ENCODE data around the gene SPATA6L. TPM values are rescaled to one million over a fixed set of nuclear protein-coding genes. Genes with fewer than 3 reads are reported as not detected.
A peak's percentile ranks its signal among the peaks of the same experiment; 100 is the strongest.

Gene SPATA6L
- polyA plus RNA-seq, 1 donor = 7.2 TPM

GRCh38 chr9:4640027-4640426, 26.3 kb downstream of the SPATA6L start:
- peak in 1 of 2 donors; percentile 11 for DNase-seq
- H3K4me3 ChIP-seq (ENCODE audit: low read length) = no peak overlapping the region
- no peak overlapping the region for H3K27ac ChIP-seq (ENCODE audit: low read length)
- no peaks in the 10 kb centered on the region for H3K36me3 ChIP-seq (ENCODE audit: control insufficient read depth, insufficient read depth, low read length)
- no peaks in the 10 kb centered on the region for H3K4me1 ChIP-seq (ENCODE audit: control insufficient read depth, insufficient read depth, low read length)
- H3K9me3 ChIP-seq (ENCODE audit: control insufficient read depth, low read depth, low read length) = no peaks in the 10 kb centered on the region
- H3K27me3 ChIP-seq (ENCODE audit: control insufficient read depth, insufficient read depth, low read length) = no peaks in the 10 kb centered on the region
- no CpG with 5 or more reads among the region's 2 CpGs for WGBS (ENCODE audit: insufficient coverage, low lambda C conversion rate)

GRCh38 chr9:4639420-4639819, 26.9 kb downstream of the SPATA6L start:
- 80% methylated on average over 1 of the region's 2 CpGs for WGBS (ENCODE audit: insufficient coverage, low lambda C conversion rate)
- no peaks in the 10 kb centered on the region for H3K27me3 ChIP-seq (ENCODE audit: control insufficient read depth, insufficient read depth, low read length)
- H3K4me1 ChIP-seq (ENCODE audit: control insufficient read depth, insufficient read depth, low read length) = no peaks in the 10 kb centered on the region
- H3K4me3 ChIP-seq (ENCODE audit: low read length) = no peak overlapping the region
- no peaks in the 10 kb centered on the region for H3K9me3 ChIP-seq (ENCODE audit: control insufficient read depth, low read depth, low read length)
- no peak for DNase-seq
- no peak overlapping the region for H3K27ac ChIP-seq (ENCODE audit: low read length)
- no peaks in the 10 kb centered on the region for H3K36me3 ChIP-seq (ENCODE audit: control insufficient read depth, insufficient read depth, low read length)

- Histone ChIP-seq H3K36me3 (ENCODE audit: control insufficient read depth, insufficient read depth, low read length) (no peaks in the 10 kb centered on the region), H3K4me3 (ENCODE audit: low read length) (no peak overlapping the region), H3K4me1 (ENCODE audit: control insufficient read depth, insufficient read depth, low read length) (no peaks in the 10 kb centered on the region), H3K9me3 (ENCODE audit: control insufficient read depth, low read depth, low read length) (no peaks in the 10 kb centered on the region), H3K27me3 (ENCODE audit: control insufficient read depth, insufficient read depth, low read length) (no peaks in the 10 kb centered on the region), H3K27ac (ENCODE audit: low read length) (no peak overlapping the region)
- no peak for DNase-seq
- WGBS (ENCODE audit: insufficient coverage, low lambda C conversion rate) = no CpG with 5 or more reads among the region's 3 CpGs
Measured at GRCh38 chr9:4638968-4639367, 27.3 kb downstream of the SPATA6L start.

GRCh38 chr9:4630836-4631235, 35.4 kb downstream of the SPATA6L start:
- Histone ChIP-seq H3K27ac (ENCODE audit: low read length) (no peak overlapping the region), H3K27me3 (ENCODE audit: control insufficient read depth, insufficient read depth, low read length) (no peaks in the 10 kb centered on the region), H3K4me3 (ENCODE audit: low read length) (no peak overlapping the region), H3K36me3 (ENCODE audit: control insufficient read depth, insufficient read depth, low read length) (peaks cover 2% of the 10 kb centered on the region), H3K4me1 (ENCODE audit: control insufficient read depth, insufficient read depth, low read length) (no peaks in the 10 kb centered on the region), H3K9me3 (ENCODE audit: control insufficient read depth, low read depth, low read length) (no peaks in the 10 kb centered on the region)
- no peak for DNase-seq
- WGBS (ENCODE audit: insufficient coverage, low lambda C conversion rate) = 75% methylated on average over 1 of the region's 2 CpGs

- Histone ChIP-seq H3K4me1 (ENCODE audit: control insufficient read depth, insufficient read depth, low read length) (no peaks in the 10 kb centered on the region), H3K4me3 (ENCODE audit: low read length) (no peak overlapping the region), H3K27me3 (ENCODE audit: control insufficient read depth, insufficient read depth, low read length) (no peaks in the 10 kb centered on the region), H3K9me3 (ENCODE audit: control insufficient read depth, low read depth, low read length) (no peaks in the 10 kb centered on the region), H3K27ac (ENCODE audit: low read length) (no peak overlapping the region), H3K36me3 (ENCODE audit: control insufficient read depth, insufficient read depth, low read length) (peaks cover 14% of the 10 kb centered on the region)
- 100% methylated on average over 1 of the region's 10 CpGs for WGBS (ENCODE audit: insufficient coverage, low lambda C conversion rate)
- DNase-seq = no peak
Measured at GRCh38 chr9:4622016-4622415, 44.3 kb downstream of the SPATA6L start.

- WGBS (ENCODE audit: insufficient coverage, low lambda C conversion rate) = no CpG with 5 or more reads among the region's 2 CpGs
- H3K4me3 ChIP-seq (ENCODE audit: low read length) = no peak overlapping the region
- no peak overlapping the region for H3K27ac ChIP-seq (ENCODE audit: low read length)
- no peak for DNase-seq
- no peaks in the 10 kb centered on the region for H3K9me3 ChIP-seq (ENCODE audit: control insufficient read depth, low read depth, low read length)
- H3K27me3 ChIP-seq (ENCODE audit: control insufficient read depth, insufficient read depth, low read length) = no peaks in the 10 kb centered on the region
- no peaks in the 10 kb centered on the region for H3K4me1 ChIP-seq (ENCODE audit: control insufficient read depth, insufficient read depth, low read length)
- H3K36me3 ChIP-seq (ENCODE audit: control insufficient read depth, insufficient read depth, low read length) = peaks cover 14% of the 10 kb centered on the region
Measured at GRCh38 chr9:4620881-4621555, 45.3 kb downstream of the SPATA6L start.

- peaks cover 14% of the 10 kb centered on the region for H3K36me3 ChIP-seq (ENCODE audit: control insufficient read depth, insufficient read depth, low read length)
- no peaks in the 10 kb centered on the region for H3K4me1 ChIP-seq (ENCODE audit: control insufficient read depth, insufficient read depth, low read length)
- no peaks in the 10 kb centered on the region for H3K9me3 ChIP-seq (ENCODE audit: control insufficient read depth, low read depth, low read length)
- H3K4me3 ChIP-seq (ENCODE audit: low read length) = no peak overlapping the region
- no peak for DNase-seq
- no CpG with 5 or more reads among the region's 3 CpGs for WGBS (ENCODE audit: insufficient coverage, low lambda C conversion rate)
- no peak overlapping the region for H3K27ac ChIP-seq (ENCODE audit: low read length)
- H3K27me3 ChIP-seq (ENCODE audit: control insufficient read depth, insufficient read depth, low read length) = no peaks in the 10 kb centered on the region
Measured at GRCh38 chr9:4620057-4620765, 46.1 kb downstream of the SPATA6L start.

- Histone ChIP-seq H3K4me1 (ENCODE audit: control insufficient read depth, insufficient read depth, low read length) (no peaks in the 10 kb centered on the region), H3K27ac (ENCODE audit: low read length) (no peak overlapping the region), H3K4me3 (ENCODE audit: low read length) (no peak overlapping the region), H3K36me3 (ENCODE audit: control insufficient read depth, insufficient read depth, low read length) (peaks cover 14% of the 10 kb centered on the region), H3K27me3 (ENCODE audit: control insufficient read depth, insufficient read depth, low read length) (no peaks in the 10 kb centered on the region), H3K9me3 (ENCODE audit: control insufficient read depth, low read depth, low read length) (no peaks in the 10 kb centered on the region)
- 100% methylated on average over 1 of the region's 2 CpGs for WGBS (ENCODE audit: insufficient coverage, low lambda C conversion rate)
- no peak for DNase-seq
Measured at GRCh38 chr9:4618700-4619099, 47.6 kb downstream of the SPATA6L start.

GRCh38 chr9:4617752-4618151, 48.5 kb downstream of the SPATA6L start:
- no peaks in the 10 kb centered on the region for H3K27me3 ChIP-seq (ENCODE audit: control insufficient read depth, insufficient read depth, low read length)
- no peak overlapping the region for H3K27ac ChIP-seq (ENCODE audit: low read length)
- no peaks in the 10 kb centered on the region for H3K9me3 ChIP-seq (ENCODE audit: control insufficient read depth, low read depth, low read length)
- DNase-seq = no peak
- no peaks in the 10 kb centered on the region for H3K4me1 ChIP-seq (ENCODE audit: control insufficient read depth, insufficient read depth, low read length)
- no CpG with 5 or more reads among the region's 3 CpGs for WGBS (ENCODE audit: insufficient coverage, low lambda C conversion rate)
- no peak overlapping the region for H3K4me3 ChIP-seq (ENCODE audit: low read length)
- peaks cover 14% of the 10 kb centered on the region for H3K36me3 ChIP-seq (ENCODE audit: control insufficient read depth, insufficient read depth, low read length)

- WGBS (ENCODE audit: insufficient coverage, low lambda C conversion rate) = no CpG with 5 or more reads among the region's 5 CpGs
- Histone ChIP-seq H3K27ac (ENCODE audit: low read length) (no peak overlapping the region), H3K36me3 (ENCODE audit: control insufficient read depth, insufficient read depth, low read length) (peaks cover 9% of the 10 kb centered on the region), H3K9me3 (ENCODE audit: control insufficient read depth, low read depth, low read length) (no peaks in the 10 kb centered on the region), H3K27me3 (ENCODE audit: control insufficient read depth, insufficient read depth, low read length) (no peaks in the 10 kb centered on the region), H3K4me3 (ENCODE audit: low read length) (no peak overlapping the region), H3K4me1 (ENCODE audit: control insufficient read depth, insufficient read depth, low read length) (no peaks in the 10 kb centered on the region)
- no peak for DNase-seq
Measured at GRCh38 chr9:4615778-4616177, 50.5 kb downstream of the SPATA6L start.

GRCh38 chr9:4615251-4615650, 51.0 kb downstream of the SPATA6L start:
- WGBS (ENCODE audit: insufficient coverage, low lambda C conversion rate) = 50% methylated on average over 2 of the region's 4 CpGs
- peaks cover 4% of the 10 kb centered on the region for H3K36me3 ChIP-seq (ENCODE audit: control insufficient read depth, insufficient read depth, low read length)
- no peak overlapping the region for H3K4me3 ChIP-seq (ENCODE audit: low read length)
- no peak overlapping the region for H3K27ac ChIP-seq (ENCODE audit: low read length)
- H3K9me3 ChIP-seq (ENCODE audit: control insufficient read depth, low read depth, low read length) = no peaks in the 10 kb centered on the region
- no peak for DNase-seq
- H3K4me1 ChIP-seq (ENCODE audit: control insufficient read depth, insufficient read depth, low read length) = no peaks in the 10 kb centered on the region
- H3K27me3 ChIP-seq (ENCODE audit: control insufficient read depth, insufficient read depth, low read length) = no peaks in the 10 kb centered on the region
